GM23338 (cell line): ENCODE results near the gene BCO1. TPM values are rescaled to one million over a fixed set of nuclear protein-coding genes. Genes with fewer than 3 reads are reported as not detected.

Experiments used
- ATAC-seq: fragments of 200-7000 bp; cut with Tn5 transposase; 3 replicates; pipeline ENCODE4 v1.9.1; 2020
- DNase-seq: peaks from one replicate; pipeline ENCODE4 v3.0.0-alpha.2; 2015; ENCODE audit warnings: low spot score
- H2AFZ ChIP-seq: fragments of 200-600 bp; sonication (generic); 2 replicates; pipeline ENCODE4 v1.8.0; 2016; ENCODE audit warnings: antibody characterized with exemption, mild to moderate bottlenecking, moderate library complexity
- H3F3A ChIP-seq: fragments of 200-600 bp; sonication (generic); replicated peaks from 2 replicates; pipeline ENCODE4 v1.8.0; 2017; ENCODE audit warnings: antibody characterized with exemption, mixed run types, low read depth
- H3K27ac ChIP-seq: fragments of 200-600 bp; sonication (generic); 2 replicates; pipeline ENCODE4 v1.6.1; 2016; ENCODE audit warnings: low read depth
- H3K27me3 ChIP-seq: fragments of 200-600 bp; sonication (generic); 2 replicates; pipeline ENCODE4 v1.8.0; 2016; ENCODE audit warnings: mild to moderate bottlenecking, mixed run types, moderate library complexity; ENCODE audit not compliant: insufficient read depth
- H3K36me3 ChIP-seq: fragments of 200-600 bp; sonication (generic); 2 replicates; pipeline ENCODE4 v1.8.0; 2016; ENCODE audit warnings: mild to moderate bottlenecking; ENCODE audit not compliant: insufficient read depth
- H3K4me1 ChIP-seq: fragments of 200-600 bp; sonication (generic); 2 replicates; pipeline ENCODE4 v1.8.0; 2016; ENCODE audit warnings: mild to moderate bottlenecking, moderate library complexity; ENCODE audit not compliant: insufficient read depth
- H3K4me2 ChIP-seq: fragments of 200-600 bp; sonication (generic); 2 replicates; pipeline ENCODE4 v1.7.1; 2017; ENCODE audit warnings: mixed run types
- H3K4me3 ChIP-seq: fragments of 200-600 bp; sonication (generic); 2 replicates; pipeline ENCODE4 v1.6.1; 2016; ENCODE audit warnings: mixed run types
- H3K79me2 ChIP-seq: fragments of 200-600 bp; sonication (generic); replicated peaks from 2 replicates; pipeline ENCODE4 v1.8.0; 2017; ENCODE audit warnings: mild to moderate bottlenecking; ENCODE audit not compliant: insufficient read depth
- H3K9me2 ChIP-seq: fragments of 200-600 bp; sonication (generic); 2 replicates; pipeline ENCODE4 v1.8.0; 2017; ENCODE audit not compliant: insufficient read depth
- H4K20me1 ChIP-seq: fragments of 200-600 bp; sonication (generic); replicated peaks from 2 replicates; pipeline ENCODE4 v1.8.0; 2017; ENCODE audit warnings: mild to moderate bottlenecking; ENCODE audit not compliant: insufficient read depth
- H3K27ac Mint-ChIP-seq: 2 replicates; pipeline ENCODE4 v1.8.0; 2020; ENCODE audit warnings: inconsistent platforms, mild to moderate bottlenecking, moderate library complexity, mixed read lengths
- H3K27me3 Mint-ChIP-seq: 3 replicates; pipeline ENCODE4 v1.8.0; 2022; ENCODE audit warnings: low read depth, mild to moderate bottlenecking, moderate library complexity, mixed read lengths, inconsistent platforms; ENCODE audit not compliant: insufficient read depth, poor library complexity
- H3K36me3 Mint-ChIP-seq: 3 replicates; pipeline ENCODE4 v1.8.0; 2021; ENCODE audit warnings: low read depth, mild to moderate bottlenecking, inconsistent platforms, moderate library complexity, mixed read lengths
- H3K4me1 Mint-ChIP-seq: 3 replicates; pipeline ENCODE4 v1.8.0; 2020; ENCODE audit warnings: mild to moderate bottlenecking, inconsistent platforms, mixed read lengths
- H3K4me3 Mint-ChIP-seq: 3 replicates; pipeline ENCODE4 v1.8.0; 2021; ENCODE audit warnings: moderate library complexity, mild to moderate bottlenecking, inconsistent platforms, mixed read lengths
- H3K9me3 Mint-ChIP-seq: 3 replicates; pipeline ENCODE4 v1.8.0; 2020; ENCODE audit warnings: moderate library complexity, mild to moderate bottlenecking, inconsistent platforms, mixed read lengths
- CREB1 ChIP-seq: fragments of 250-450 bp; sonication (Bioruptor Pico); IDR thresholded peaks from 2 replicates; pipeline ENCODE4 v1.5.0; 2020; ENCODE audit warnings: low read depth, mild to moderate bottlenecking, moderate library complexity
- CTCF ChIP-seq, 2 experiments: fragments of 200-600 bp in 1 of 2; sonication (generic) in 1 of 2; conservative IDR thresholded peaks; 2 replicates each; pipeline versions ENCODE4 v1.5.1 to v1.6.1; 2016 to 2017; ENCODE audit warnings: antibody characterized with exemption in 2 of 2, low read depth in 2 of 2, mild to moderate bottlenecking in 2 of 2, moderate library complexity in 1 of 2
- EZH2 ChIP-seq: fragments of 200-600 bp; sonication (generic); IDR thresholded peaks from one replicate; pipeline ENCODE4 v1.8.0; 2017; ENCODE audit warnings: antibody characterized with exemption, mild to moderate bottlenecking, low read depth; ENCODE audit not compliant: unreplicated experiment
- EZH2phosphoT487 ChIP-seq: fragments of 200-600 bp; sonication (generic); IDR thresholded peaks from one replicate; pipeline ENCODE4 v1.8.1; 2018; ENCODE audit warnings: antibody characterized with exemption; ENCODE audit not compliant: unreplicated experiment
- JUNB ChIP-seq: IDR thresholded peaks from one replicate; pipeline ENCODE4 v1.6.1; 2016; ENCODE audit warnings: antibody characterized with exemption; ENCODE audit not compliant: unreplicated experiment
- NANOG ChIP-seq: IDR thresholded peaks from 2 replicates; pipeline ENCODE4 v1.6.1; 2016; ENCODE audit warnings: antibody characterized with exemption, borderline replicate concordance
- POLR2AphosphoS5 ChIP-seq: IDR thresholded peaks from 2 replicates; pipeline ENCODE4 v1.6.1; 2016; ENCODE audit warnings: antibody characterized with exemption, low read depth
- REST ChIP-seq: IDR thresholded peaks from one replicate; pipeline ENCODE4 v1.6.1; 2018; ENCODE audit warnings: antibody characterized with exemption; ENCODE audit not compliant: unreplicated experiment
- STAT1 ChIP-seq: IDR thresholded peaks from one replicate; pipeline ENCODE4 v1.6.1; 2016; ENCODE audit warnings: antibody characterized with exemption; ENCODE audit not compliant: unreplicated experiment
- ZNF114 ChIP-seq: fragments of 250-450 bp; sonication (Bioruptor Pico); IDR thresholded peaks from 2 replicates; pipeline ENCODE4 v1.5.0; 2020; ENCODE audit warnings: mild to moderate bottlenecking, moderate library complexity
- ZNF331 ChIP-seq: fragments of 250-450 bp; sonication (Bioruptor Pico); IDR thresholded peaks from 2 replicates; pipeline ENCODE4 v1.5.0; 2020; ENCODE audit warnings: low read depth, mild to moderate bottlenecking, moderate library complexity
- ZNF462 ChIP-seq: fragments of 250-450 bp; sonication (Bioruptor Pico); IDR thresholded peaks from 2 replicates; pipeline ENCODE4 v1.5.0; 2020; ENCODE audit warnings: mild to moderate bottlenecking, moderate library complexity
- polyA plus RNA-seq: library from polyadenylated mRNA; unstranded; fragments of >200 nt; fragmentation: Nextera tagmentation; extraction: Ambion mirVana; gene quantifications from 2 replicates; pipeline ENCODE4 v1.2.1, GENCODE V29; 2016
- total RNA-seq: library from RNA; depleted of rRNA; stranded (reverse); fragments of >200 nt; shearing (Covaris generic); gene quantifications from 2 replicates; pipeline ENCODE4 v1.2.3, GENCODE V29; 2014
- TF ChIP-seq, protein P1 (sequence below): IDR thresholded peaks from 2 replicates; pipeline ENCODE4 v1.6.1; 2016; ENCODE audit warnings: antibody characterized with exemption

The BCO1 gene
- total and polyA plus RNA-seq, 2 experiments from 2014 or later: 0.28 TPM; not detected in 1

GRCh38 chr16:81276323-81276722 lies 37.8 kb downstream of the BCO1 start:
- TF ChIP-seq ZNF114 (CRISPR knock-in tag) (no peak), CREB1 (CRISPR knock-in tag) (no peak), EZH2 (no peak), ZNF331 (CRISPR knock-in tag) (no peak), ZNF462 (CRISPR knock-in tag) (no peak), CTCF (conservative IDR thresholded peaks at IDR 0.05; ENCODE audit: low read depth in 2 of 2) (no peak), JUNB (no peak), STAT1 (no peak), REST (no peak), EZH2phosphoT487 (no peak), POLR2AphosphoS5 (no peak), NANOG (no peak)
- TF ChIP-seq, protein P1, sequence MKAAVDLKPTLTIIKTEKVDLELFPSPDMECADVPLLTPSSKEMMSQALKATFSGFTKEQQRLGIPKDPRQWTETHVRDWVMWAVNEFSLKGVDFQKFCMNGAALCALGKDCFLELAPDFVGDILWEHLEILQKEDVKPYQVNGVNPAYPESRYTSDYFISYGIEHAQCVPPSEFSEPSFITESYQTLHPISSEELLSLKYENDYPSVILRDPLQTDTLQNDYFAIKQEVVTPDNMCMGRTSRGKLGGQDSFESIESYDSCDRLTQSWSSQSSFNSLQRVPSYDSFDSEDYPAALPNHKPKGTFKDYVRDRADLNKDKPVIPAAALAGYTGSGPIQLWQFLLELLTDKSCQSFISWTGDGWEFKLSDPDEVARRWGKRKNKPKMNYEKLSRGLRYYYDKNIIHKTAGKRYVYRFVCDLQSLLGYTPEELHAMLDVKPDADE: no peak
- ATAC-seq (no peak), DNase-seq (no peak)
- H3K4me1 Mint-ChIP-seq: no peaks in the 10 kb centered on the region
- no peak overlapping the region for H3K27ac ChIP-seq
- no peak overlapping the region for H2AFZ ChIP-seq
- H3K9me2 ChIP-seq: no peaks in the 10 kb centered on the region
- no peaks in the 10 kb centered on the region for H3K9me3 Mint-ChIP-seq
- H3K36me3 Mint-ChIP-seq: no peaks in the 10 kb centered on the region
- H3K4me3 Mint-ChIP-seq: no peak overlapping the region
- H4K20me1 ChIP-seq: no peaks in the 10 kb centered on the region
- H3K27me3 ChIP-seq: no peaks in the 10 kb centered on the region
- no peaks in the 10 kb centered on the region for H3K36me3 ChIP-seq
- H3K4me2 ChIP-seq: no peak overlapping the region
- H3K27ac Mint-ChIP-seq: no peak overlapping the region
- no peaks in the 10 kb centered on the region for H3F3A ChIP-seq
- peaks cover 4% of the 10 kb centered on the region for H3K27me3 Mint-ChIP-seq
- H3K79me2 ChIP-seq: no peaks in the 10 kb centered on the region
- H3K4me1 ChIP-seq: no peaks in the 10 kb centered on the region
- H3K4me3 ChIP-seq: no peak overlapping the region
